RWPE1 (cell line): ENCODE data around the gene SLC25A33.

Experiments used
- CTCF ChIA-PET: fragments of 350-600 bp; sonication (Branson Sonifier 250); formaldehyde crosslinking; extraction: SDS; loops from one replicate; lab custom pipeline; 2021; lab: Yijun Ruan, JAX
- POLR2A ChIA-PET: fragments of 400-600 bp; formaldehyde crosslinking; extraction: SDS; loops from one replicate; lab custom pipeline; 2020; ENCODE audit warnings: antibody characterized with exemption; ENCODE audit not compliant: low non-redundant PET; lab: Yijun Ruan, JAX
- DNase-seq: peaks from one replicate; pipeline ENCODE4 v3.0.0; 2012; ENCODE audit warnings: low spot score
- H3K27ac ChIP-seq: fragments of 450-650 bp; 2 replicates; pipeline ENCODE4 v1.5.1; 2017
- CTCF ChIP-seq: fragments of 450-650 bp; conservative IDR thresholded peaks from 2 replicates; pipeline ENCODE4 v1.5.1; 2017; ENCODE audit warnings: low read depth, mild to moderate bottlenecking

SLC25A33 gene

GRCh38 chr1:9593147-9593491, 53.9 kb downstream of the SLC25A33 start:
- TF ChIP-seq CTCF: no peak
- peak overlapping the region; percentile 83 for H3K27ac ChIP-seq
- ChIA-PET POLR2A (interaction anchor here (0.6 kb wide), 1 partner anchor 1962 kb away, joined by 3 read pairs; no protein-coding TSS in a partner anchor), CTCF (interaction anchor here (0.5 to 1.7 kb wide), 8 partner anchors 14 to 778 kb away, joined by 3 to 12 read pairs (median 3); no protein-coding TSS in a partner anchor)
- DNase-seq: no peak

DNA sequence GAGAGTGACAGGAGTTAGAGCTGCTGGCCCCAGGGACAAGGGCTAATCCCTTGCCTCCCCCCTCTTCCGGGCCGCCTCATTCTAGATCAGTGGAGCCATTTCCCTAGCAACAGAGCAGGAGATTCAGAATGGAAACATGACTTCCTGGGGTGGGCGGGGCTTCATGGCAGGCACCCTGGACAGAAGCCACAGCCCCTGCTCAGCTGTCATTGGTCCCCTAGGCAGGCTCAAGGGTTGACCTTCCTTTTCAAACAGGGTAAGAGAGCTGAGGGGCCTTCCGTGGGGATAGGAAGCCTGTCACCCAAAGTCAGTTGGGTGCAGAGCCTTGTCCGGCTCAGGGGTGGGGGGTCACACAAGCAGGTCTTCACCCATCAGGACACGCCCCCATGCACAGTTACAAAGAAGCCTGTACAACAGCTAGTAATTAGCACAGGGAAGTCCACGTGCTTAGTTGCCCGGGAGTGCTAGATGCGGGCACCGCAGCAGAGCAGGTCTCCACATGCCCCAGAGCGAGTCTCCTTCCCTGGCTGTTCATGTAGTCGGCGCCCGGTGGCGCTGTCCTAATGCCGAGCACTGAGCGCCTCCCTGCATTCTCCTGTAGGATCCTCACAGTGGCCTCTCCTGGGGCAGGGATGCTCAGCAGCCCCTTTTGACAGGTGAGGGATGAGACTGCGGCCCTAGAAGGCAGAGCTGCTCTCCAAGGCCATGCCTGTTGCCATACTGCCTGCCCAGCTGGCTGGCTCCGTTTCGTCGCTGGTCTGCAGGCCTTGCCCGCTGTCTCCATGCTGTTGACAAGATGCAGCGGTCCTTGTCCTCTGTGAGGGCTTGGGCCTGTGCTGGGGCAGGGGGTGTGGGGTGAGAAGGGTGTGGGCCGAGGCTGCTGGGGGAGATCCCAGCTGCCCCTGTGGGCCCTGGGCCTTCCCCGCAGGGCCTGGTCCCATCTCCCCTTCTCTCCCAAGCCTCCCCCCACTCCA, 54.5 kb downstream of the SLC25A33 start:
- ChIA-PET CTCF (interaction anchor here (0.5 to 1.7 kb wide), 14 partner anchors 14 to 1744 kb away, joined by 3 to 12 read pairs (median 3); no protein-coding TSS in a partner anchor), POLR2A (interaction anchor here (0.6 kb wide), 1 partner anchor 1963 kb away, joined by 3 read pairs; no protein-coding TSS in a partner anchor)
- peak; percentile 75 for DNase-seq
- peak overlapping the region; percentile 83 for H3K27ac ChIP-seq
- peak; percentile 65 for TF ChIP-seq CTCF

- H3K27ac ChIP-seq: peak overlapping the region; percentile 83
- TF ChIP-seq CTCF: no peak
- CTCF ChIA-PET: interaction anchor here (0.5 to 1.7 kb wide), 10 partner anchors 20 to 1743 kb away, joined by 3 to 12 read pairs (median 3); no protein-coding TSS in a partner anchor
- POLR2A ChIA-PET: interaction anchor here (0.5 kb wide), 1 partner anchor 343 kb away, joined by 8 read pairs; no protein-coding TSS in a partner anchor
- DNase-seq: no peak
Measured at GRCh38 chr1:9594471-9595155, 55.3 kb downstream of the SLC25A33 start.

- TF ChIP-seq CTCF: no peak
- peak overlapping the region; percentile 83 for H3K27ac ChIP-seq
- ChIA-PET CTCF (no interaction called here), POLR2A (no interaction called here)
- DNase-seq: no peak
Measured at GRCh38 chr1:9595156-9595967, 56.1 kb downstream of the SLC25A33 start.

DNA sequence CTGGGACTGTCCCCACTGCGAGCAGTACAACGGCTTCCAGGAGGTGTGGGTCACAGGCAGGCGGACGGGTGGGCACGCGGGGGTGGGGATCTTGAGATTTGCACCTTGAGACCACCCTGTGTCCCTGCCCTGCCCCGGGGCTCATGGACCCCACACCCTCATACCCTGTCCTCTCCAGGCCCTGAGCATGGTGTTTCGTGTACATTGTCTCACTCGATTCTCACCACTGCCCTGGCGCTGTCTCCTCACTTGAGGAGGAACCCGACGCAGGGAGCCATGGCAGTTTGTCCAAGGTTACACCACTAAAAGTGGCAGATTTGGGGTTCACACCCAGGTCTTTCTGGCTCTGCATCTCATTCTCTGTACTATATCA, 56.7 kb downstream of the SLC25A33 start:
- ChIA-PET POLR2A (no interaction called here), CTCF (no interaction called here)
- TF ChIP-seq CTCF: no peak
- no peak for DNase-seq
- H3K27ac ChIP-seq: peak overlapping the region; percentile 83
